RWPE2 (cell line): ENCODE measurements around the gene PLPP3.

Experiments
- ATAC-seq: fragments of 200-7000 bp; cut with Tn5 transposase; 3 replicates; pipeline ENCODE4 v1.9.1; 2021; ENCODE audit warnings: low read depth
- DNase-seq: peaks from one replicate; pipeline ENCODE4 v3.0.0-alpha.2; 2020; ENCODE audit warnings: low spot score
- H3K27ac ChIP-seq: fragments of 450-650 bp; 2 replicates; pipeline ENCODE4 v1.5.1; 2017; ENCODE audit warnings: mild to moderate bottlenecking; ENCODE audit not compliant: poor library complexity, severe bottlenecking
- H3K27me3 ChIP-seq: fragments of 250-450 bp; sonication (Bioruptor Pico); 2 replicates; pipeline ENCODE4 v1.5.1; 2021; ENCODE audit warnings: mild to moderate bottlenecking, moderate library complexity; ENCODE audit not compliant: insufficient read depth, poor library complexity, severe bottlenecking
- H3K36me3 ChIP-seq: fragments of 250-450 bp; sonication (Bioruptor Pico); 2 replicates; pipeline ENCODE4 v1.5.1; 2020; ENCODE audit warnings: low read depth, mild to moderate bottlenecking, moderate library complexity
- H3K4me1 ChIP-seq: fragments of 250-450 bp; sonication (Bioruptor Pico); 2 replicates; pipeline ENCODE4 v1.5.1; 2021; ENCODE audit warnings: mild to moderate bottlenecking, moderate library complexity; ENCODE audit not compliant: insufficient read depth, poor library complexity, severe bottlenecking
- H3K4me3 ChIP-seq: fragments of 250-450 bp; sonication (Bioruptor Pico); 2 replicates; pipeline ENCODE4 v1.5.1; 2021; ENCODE audit warnings: mild to moderate bottlenecking, moderate library complexity; ENCODE audit not compliant: severe bottlenecking
- H3K9me3 ChIP-seq: fragments of 250-450 bp; sonication (Bioruptor Pico); 2 replicates; pipeline ENCODE4 v1.5.1; 2021; ENCODE audit warnings: mild to moderate bottlenecking, moderate library complexity; ENCODE audit not compliant: severe bottlenecking
- CTCF ChIP-seq: fragments of 450-650 bp; IDR thresholded peaks from one replicate; pipeline ENCODE4 v1.5.1; 2017; ENCODE audit warnings: mild to moderate bottlenecking, moderate library complexity; ENCODE audit not compliant: poor library complexity, severe bottlenecking

PLPP3 gene

GRCh38 chr1:56543783-56544612 lies 35.4 kb downstream of the PLPP3 start:
- TF ChIP-seq CTCF: no peak
- ATAC-seq (peak; percentile 52; the same call in 1 of the 3 replicates), DNase-seq (no peak)
- H3K27me3 ChIP-seq: no peaks in the 10 kb centered on the region
- no peak overlapping the region for H3K4me3 ChIP-seq
- H3K4me1 ChIP-seq: no peaks in the 10 kb centered on the region
- H3K9me3 ChIP-seq: no peaks in the 10 kb centered on the region
- no peak overlapping the region for H3K27ac ChIP-seq
- no peaks in the 10 kb centered on the region for H3K36me3 ChIP-seq

GRCh38 chr1:56542651-56543050 lies 36.7 kb downstream of the PLPP3 start:
- DNase-seq (no peak), ATAC-seq (no peak)
- Histone ChIP-seq H3K36me3 (no peaks in the 10 kb centered on the region), H3K4me1 (no peaks in the 10 kb centered on the region), H3K27me3 (no peaks in the 10 kb centered on the region), H3K9me3 (no peaks in the 10 kb centered on the region), H3K27ac (no peak overlapping the region), H3K4me3 (no peak overlapping the region)
- no peak for TF ChIP-seq CTCF

- H3K27ac ChIP-seq: no peak overlapping the region
- no peaks in the 10 kb centered on the region for H3K27me3 ChIP-seq
- TF ChIP-seq CTCF: no peak
- no peaks in the 10 kb centered on the region for H3K4me1 ChIP-seq
- H3K36me3 ChIP-seq: no peaks in the 10 kb centered on the region
- H3K4me3 ChIP-seq: no peak overlapping the region
- no peak for DNase-seq
- no peaks in the 10 kb centered on the region for H3K9me3 ChIP-seq
- no peak for ATAC-seq
Observed at GRCh38 chr1:56541408-56541807, 38.0 kb downstream of the PLPP3 start.

GRCh38 chr1:56540467-56540866 lies 38.9 kb downstream of the PLPP3 start:
- H3K4me3 ChIP-seq: no peak overlapping the region
- H3K4me1 ChIP-seq: no peaks in the 10 kb centered on the region
- ATAC-seq: no peak
- H3K36me3 ChIP-seq: no peaks in the 10 kb centered on the region
- no peak for TF ChIP-seq CTCF
- no peak for DNase-seq
- H3K27ac ChIP-seq: no peak overlapping the region
- H3K9me3 ChIP-seq: no peaks in the 10 kb centered on the region
- H3K27me3 ChIP-seq: no peaks in the 10 kb centered on the region

GRCh38 chr1:56539520-56539931 lies 39.8 kb downstream of the PLPP3 start:
- Histone ChIP-seq H3K27ac (no peak overlapping the region), H3K9me3 (no peaks in the 10 kb centered on the region), H3K36me3 (no peaks in the 10 kb centered on the region), H3K27me3 (no peaks in the 10 kb centered on the region), H3K4me1 (no peaks in the 10 kb centered on the region), H3K4me3 (no peak overlapping the region)
- no peak for TF ChIP-seq CTCF
- DNase-seq: no peak
- no peak for ATAC-seq
